A172 (cell line): ENCODE results near the gene RNF213. TPM values are rescaled to one million over a fixed set of nuclear protein-coding genes. Genes with fewer than 3 reads are reported as not detected.
A peak's percentile ranks its signal among the peaks of the same experiment; 100 is the strongest.

ENCODE experiments used
- DNase-seq: peaks from one replicate; pipeline ENCODE4 v3.0.0-alpha.2; 2015; ENCODE audit warnings: low spot score
- total RNA-seq: library from RNA; depleted of rRNA; stranded (reverse); fragments of >200 nt; shearing (Covaris generic); gene quantifications from 2 replicates; pipeline ENCODE4 v1.2.3, GENCODE V29; 2014; rRNA removed

The RNF213 gene
- 63.3 and 66.2 TPM in 2 replicates for total RNA-seq

DNA sequence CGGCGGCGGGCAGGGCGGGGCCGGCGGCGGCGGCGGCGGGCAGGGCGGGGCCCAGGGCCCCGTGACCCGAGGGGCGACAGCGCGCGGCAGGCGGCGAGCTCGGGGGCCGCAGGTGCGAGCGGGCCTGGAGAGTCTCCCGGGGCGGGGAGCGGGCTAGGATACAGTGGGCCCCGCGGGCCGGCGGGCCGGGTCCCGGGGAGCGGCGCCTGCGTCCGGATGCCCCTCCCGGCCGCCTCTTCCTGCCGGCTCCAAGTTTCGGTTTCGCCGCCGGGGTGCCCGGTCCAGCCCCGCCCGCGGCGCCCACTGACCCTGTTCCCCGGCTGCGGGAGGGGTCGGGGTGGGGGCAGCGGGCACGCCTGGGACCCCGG lies at the start of gene RNF213:
RNF213 (plus strand) TSS at position 62 of the 368 bp plus-strand sequence. CDS start 2,830 bp downstream, outside the sequence.
- peak; percentile 33 for DNase-seq

DNA sequence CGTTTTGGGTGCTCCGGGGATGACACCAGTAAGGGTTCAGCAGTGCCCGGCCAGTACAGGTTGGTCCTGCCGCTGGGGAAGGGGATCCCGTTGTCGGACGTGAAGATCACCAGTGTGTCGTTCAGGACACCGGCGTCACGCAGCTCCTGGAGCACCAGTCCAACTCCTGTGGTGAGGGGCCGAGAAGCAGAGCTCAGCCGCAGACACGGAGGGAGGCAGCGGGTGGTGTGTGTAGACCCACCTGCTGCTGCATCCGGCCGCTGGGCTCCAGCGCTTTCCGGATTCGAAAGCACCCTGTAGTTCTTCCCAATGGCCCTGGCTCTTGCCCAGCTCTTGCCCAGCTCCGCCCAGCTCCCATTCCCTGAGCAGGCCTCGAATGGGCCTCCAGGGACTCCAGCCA lies 48.5 kb upstream of the RNF213 start:
- no peak for DNase-seq

DNA sequence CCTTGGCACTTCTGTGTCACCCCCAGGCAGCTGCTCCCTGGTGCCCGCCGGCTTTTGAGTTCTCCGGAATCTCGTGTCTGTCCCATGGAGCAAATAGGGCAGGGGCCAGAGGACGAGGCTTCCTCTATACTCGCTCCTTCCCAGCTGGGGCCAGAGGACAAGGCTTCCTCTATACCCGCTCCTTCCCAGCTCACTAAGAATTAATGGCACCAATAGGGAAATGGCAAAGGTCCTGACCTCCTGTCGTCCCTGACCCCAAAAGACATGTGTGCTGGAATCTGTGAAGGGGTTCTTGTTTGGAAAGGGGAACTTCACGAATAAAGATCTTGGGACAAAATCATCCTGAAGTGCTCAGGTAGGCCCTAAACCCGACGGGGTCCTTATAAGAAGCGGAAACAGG lies 48.1 kb upstream of the RNF213 start:
- DNase-seq, result no peak

DNA sequence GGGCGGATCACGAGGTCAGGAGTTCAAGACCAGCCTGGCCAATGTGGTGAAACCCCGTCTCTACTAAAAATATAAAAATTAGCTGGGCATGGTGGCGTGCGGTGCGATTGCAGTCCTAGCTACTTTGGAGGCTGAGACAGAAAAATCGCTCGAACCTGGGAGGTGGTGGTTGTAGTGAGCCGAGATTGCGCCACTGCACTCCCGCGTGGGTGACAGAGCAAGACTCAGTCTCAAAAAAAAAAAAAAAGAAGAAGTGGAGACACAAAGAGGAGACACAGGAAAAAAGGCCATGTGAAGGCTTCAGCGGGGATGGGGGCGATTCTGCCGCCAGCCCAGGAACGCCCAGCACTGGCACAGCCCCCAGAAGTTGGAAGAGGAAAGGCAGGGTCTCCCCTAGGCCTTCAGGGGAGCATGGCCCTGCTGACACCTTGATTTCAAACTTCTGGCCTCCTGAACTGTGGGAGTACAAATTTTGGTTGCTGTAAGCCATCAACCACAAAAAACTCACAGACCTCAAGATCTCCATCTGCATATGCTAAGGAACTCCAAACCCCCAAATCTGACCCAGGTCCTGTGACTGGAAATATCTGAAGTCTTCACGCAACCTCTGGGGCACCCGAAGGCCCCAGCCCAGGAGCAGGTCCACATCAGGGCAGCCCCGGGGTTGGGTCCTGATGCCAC lies 47.5 kb upstream of the RNF213 start:
- DNase-seq, result no peak

DNA sequence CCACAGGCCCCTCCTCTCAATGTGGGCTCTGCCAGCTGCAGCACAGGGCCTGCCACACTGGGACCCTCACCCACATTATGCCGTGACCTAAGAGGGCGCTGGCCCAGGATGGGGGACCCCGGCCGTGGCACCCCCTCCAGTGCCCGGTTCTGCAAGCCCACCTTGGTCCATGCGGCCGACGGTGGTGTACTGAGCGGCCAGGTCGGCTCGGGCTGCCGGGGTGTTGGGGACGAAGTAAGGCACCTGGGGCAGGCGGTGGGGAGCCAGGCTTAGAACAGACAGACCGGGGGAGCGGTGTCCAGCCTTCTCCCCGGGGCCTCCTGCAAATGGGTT lies 47.0 kb upstream of the RNF213 start:
- no peak for DNase-seq

DNA sequence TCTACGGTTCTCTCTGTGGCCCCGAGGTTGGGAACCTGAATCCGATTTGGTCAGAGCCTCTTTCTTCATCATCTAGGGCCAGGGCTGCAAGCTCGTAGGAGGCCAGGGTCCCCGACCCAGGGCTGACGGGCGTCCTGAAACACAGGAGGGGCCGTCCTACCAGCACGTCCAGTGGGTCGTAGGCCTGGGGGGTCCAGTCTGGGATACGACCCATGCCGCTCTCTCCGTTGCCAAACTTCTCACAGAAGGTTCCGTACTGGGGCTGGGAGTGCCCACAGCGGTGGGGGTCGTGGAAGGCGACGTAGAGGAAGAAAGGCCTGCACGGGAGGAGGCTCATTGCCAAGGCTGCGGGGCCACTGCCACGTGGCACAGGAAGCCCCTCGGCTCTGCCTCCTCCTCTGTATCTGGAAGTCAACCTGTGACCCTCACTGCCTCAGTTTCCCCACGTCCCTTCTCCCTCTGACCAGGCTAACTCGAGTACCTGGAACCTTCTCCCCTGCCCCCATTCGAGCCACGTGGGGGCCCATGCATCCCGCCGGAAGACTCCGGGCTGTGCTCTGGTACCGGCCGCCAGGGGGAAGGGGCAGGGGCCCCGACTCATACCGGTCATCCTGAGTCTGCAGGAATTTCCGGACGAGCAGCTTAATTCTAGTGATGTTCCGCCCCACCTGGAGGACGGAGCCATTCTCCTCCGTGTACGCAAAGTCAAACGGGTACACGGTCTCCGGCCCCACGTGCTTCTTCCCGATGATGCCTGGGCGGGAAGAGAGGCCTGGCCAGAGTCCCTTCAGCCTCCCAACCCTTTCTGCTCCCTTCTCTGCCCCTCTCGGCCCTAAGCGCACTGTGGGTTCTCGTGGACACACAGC lies 46.4 kb upstream of the RNF213 start:
- no peak for DNase-seq

DNA sequence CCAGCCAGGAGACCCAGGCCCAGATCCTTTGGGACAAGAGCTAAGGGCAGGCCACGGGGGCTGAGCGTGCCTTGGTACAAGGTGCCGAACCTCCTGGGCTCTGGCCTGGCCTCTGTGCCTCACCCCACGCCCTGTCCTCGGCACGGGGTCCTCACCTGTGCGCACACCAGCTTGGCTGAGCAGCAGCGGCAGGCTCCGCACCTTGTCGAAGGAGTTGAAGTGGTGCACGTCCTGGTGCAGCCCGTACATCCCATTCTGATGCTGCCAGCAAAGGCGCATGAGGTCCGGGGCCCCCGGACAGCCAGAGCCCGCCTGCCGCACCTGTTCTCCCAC lies 45.8 kb upstream of the RNF213 start:
- no peak for DNase-seq

DNA sequence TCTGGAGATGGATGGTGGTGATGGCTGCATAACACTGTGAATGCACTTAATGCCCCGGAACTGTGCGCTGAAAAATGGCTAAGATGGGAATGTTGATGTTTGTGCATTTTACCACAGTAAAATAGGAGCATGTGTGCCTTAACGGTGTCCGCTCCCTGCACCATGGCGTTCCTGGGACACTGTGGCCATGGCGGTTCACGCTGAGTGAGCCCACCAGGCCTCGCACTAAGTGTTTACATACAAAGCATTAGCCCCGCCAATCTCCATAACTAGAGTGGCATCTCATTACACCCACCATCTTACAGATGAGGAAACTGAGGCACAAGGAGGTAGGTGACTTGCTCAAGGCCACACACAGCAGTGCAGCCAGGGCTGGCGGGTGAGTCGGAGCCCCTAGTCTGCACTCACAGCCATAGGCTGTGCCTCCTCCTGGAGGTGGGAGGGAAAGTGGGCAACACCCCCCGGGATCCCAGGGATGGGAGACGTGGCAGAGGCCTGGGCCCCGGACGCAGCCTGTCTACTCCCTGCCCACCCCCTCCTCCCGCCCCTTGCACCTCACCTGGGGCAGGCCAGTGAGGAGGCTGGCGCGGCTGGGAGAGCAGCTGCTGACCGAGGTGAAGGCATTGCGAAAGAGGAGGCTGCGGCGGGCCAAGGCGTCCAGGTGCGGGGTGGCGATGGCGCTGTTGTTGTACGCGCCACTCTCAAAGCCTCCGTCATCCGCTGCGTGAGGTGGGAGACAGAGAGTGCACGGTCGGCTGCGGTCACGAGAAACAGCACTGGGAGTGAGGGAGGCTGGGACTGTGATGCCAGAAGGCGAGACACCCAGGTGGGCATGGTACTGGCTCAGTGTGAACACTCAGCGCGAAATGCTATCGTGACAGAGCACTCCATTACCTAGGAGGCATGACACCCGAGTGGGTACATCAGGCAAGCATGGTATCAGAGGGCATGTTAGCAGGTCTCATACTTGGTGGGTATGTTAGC lies 43.9 kb upstream of the RNF213 start:
- DNase-seq, result no peak

DNA sequence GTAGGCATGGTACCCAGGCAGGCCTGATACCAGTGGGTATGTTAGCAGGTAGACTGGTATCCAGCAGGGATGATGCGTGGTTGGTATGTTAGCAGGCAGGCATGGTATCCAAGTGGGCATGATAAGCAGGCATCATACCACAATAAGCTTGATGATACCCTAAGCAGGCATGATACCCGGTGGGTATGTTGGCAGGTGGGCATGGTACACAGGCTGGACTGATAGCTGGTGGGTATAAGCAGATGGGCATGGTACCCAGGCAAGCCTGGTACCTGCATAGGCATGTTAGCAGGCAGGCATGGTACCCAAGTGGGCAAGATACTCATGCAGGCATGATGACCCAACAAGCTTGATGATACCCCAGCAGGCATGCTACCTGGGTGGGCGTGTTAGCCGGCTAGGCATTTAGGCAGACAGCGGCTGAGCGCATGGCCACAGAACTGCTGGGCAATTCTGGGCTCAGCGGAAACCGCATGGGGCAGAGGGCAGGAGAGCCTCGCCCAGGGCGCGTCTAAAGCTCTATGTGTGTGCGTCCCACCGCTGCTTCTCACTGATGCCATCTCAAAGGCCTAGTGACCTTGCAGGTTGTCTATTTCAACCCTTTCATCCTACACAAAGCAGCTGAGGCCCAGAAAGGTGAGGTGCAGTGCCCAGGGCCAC lies 42.8 kb upstream of the RNF213 start:
- DNase-seq, result no peak

DNA sequence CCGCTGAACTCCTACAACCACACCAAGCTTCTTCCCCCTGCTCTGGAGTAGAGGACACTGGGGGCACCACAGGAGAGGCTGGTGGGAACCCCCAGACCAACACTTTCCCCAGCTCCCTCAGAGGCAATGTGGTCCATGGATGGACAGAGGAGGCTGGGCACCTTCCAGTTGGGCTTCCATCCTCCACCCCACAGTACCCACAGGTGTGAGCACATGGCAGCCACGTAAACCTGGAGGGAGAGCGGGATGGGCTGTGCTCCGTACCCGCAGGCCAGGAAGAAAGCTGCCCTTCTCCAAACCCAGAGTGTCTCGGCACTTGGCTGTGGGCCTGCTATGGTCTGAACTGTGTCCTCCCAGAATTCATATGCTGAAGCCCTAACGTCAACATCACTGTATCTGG lies 42.3 kb upstream of the RNF213 start:
- DNase-seq, result no peak

DNA sequence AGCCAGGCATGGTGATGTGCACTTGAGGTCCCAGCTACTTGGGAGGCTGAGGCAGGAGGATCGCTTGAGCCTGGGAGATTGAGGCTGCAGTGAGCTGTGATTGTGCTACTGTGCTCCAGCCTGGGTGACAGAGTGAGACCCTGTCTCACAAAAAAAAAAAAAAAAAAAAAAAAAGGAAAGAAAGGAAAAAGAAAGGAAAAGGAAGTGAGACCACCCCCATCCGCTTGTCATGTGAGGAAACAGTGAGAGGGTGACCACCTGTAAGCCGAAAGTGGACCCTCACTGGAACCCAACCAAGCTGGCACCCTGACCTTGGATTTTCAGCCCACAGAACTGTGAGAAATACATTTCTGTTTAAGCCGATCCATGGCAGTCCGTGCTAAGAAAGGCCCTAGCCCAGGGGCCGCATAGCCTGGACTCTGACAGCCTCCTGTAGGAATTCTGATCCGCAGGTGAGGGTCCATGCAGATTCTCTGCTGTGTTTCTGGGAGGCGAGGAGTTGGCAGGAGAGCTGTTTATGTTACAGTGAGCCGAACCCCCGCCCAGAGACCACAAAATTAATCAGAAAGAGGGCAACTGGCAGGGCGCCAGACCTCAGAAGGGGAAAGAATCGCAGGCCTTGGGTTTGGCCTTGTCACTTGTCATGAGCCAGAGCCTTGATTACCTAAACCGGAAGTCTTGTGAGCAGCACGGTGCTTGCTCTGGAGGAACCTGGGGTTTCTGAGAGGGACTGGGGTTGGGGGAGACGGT lies 41.5 kb upstream of the RNF213 start:
- peak; percentile 91 for DNase-seq

DNA sequence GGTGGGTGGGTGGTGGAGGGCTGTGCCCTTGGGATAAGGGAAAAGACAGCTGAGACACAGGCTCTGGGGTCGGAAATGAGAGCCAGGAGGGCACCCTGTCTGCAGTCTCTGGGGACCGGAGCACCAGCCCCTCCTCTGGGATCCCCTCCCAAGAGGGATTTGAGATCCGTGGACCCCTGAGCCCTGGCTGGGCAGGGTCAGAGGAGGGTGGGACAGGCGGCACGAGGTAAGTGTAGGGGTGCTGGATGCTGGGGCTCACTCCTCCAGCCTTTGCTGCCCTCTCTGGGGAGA lies 40.9 kb upstream of the RNF213 start:
- no peak for DNase-seq

DNA sequence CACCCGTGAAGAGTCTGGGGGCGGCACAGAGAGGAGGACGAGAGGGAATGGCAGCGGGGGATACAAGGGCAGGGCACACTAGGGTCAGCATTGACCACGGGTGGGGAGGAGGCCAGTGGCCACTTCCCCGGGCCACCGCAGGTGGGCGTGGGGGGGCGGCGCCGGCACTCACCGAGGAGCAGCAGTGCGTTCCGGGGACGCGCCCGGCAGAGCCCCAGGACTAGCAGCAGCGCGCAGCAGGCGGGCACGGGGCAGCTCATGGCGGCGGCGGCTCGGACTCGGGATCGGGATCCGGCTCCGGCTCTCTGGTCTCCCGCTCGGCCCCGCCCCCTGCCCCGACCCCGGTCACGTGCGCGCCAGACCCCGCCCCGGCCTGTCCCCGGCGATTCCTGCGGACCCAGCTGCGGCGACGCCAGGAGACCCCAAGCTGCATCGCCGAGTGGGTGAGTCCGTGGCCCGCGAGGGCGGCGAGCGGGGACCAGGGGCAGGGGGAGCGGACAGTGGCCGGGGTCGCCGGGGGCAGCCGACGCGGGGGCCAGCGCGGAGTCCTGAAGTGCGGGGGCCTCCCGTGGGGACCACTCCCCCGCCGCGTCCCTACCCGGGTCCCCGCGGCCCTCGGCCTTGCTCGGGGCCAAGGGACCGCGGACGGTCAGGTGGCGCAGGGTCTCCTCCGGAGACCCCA lies 40.5 kb upstream of the RNF213 start, which contains the start of the genes SGSH and SLC26A11:
SGSH (minus strand) TSS at position 280 of the 682 bp plus-strand sequence; CDS start at position 260, 20 bp downstream.
SLC26A11 (plus strand) TSS at position 374 of the 682 bp plus-strand sequence. CDS start 1,134 bp downstream, outside the sequence.
- peak; percentile 31 for DNase-seq

DNA sequence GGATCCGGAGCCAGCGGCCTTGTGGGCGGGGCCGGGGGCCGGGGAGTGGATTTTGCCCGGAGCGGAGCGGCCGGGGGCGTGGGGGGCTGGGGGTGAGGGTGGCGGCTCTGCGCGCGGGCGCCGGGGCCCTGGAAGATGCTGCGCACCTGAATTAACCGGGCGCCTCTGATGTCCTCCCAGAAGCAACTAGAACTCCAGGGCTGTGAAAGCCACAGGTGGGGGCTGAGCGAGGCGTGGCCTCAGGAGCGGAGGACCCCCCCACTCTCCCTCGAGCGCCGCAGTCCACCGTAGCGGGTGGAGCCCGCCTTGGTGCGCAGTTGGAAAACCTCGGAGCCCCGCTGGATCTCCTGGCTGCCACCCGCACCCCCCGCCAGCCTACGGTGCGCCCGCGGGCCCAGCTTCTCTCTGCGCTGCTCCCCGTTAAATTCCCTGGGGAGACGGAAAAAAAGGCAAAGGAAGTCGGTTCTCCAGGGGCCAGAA lies 39.9 kb upstream of the RNF213 start:
- DNase-seq, result no peak

DNA sequence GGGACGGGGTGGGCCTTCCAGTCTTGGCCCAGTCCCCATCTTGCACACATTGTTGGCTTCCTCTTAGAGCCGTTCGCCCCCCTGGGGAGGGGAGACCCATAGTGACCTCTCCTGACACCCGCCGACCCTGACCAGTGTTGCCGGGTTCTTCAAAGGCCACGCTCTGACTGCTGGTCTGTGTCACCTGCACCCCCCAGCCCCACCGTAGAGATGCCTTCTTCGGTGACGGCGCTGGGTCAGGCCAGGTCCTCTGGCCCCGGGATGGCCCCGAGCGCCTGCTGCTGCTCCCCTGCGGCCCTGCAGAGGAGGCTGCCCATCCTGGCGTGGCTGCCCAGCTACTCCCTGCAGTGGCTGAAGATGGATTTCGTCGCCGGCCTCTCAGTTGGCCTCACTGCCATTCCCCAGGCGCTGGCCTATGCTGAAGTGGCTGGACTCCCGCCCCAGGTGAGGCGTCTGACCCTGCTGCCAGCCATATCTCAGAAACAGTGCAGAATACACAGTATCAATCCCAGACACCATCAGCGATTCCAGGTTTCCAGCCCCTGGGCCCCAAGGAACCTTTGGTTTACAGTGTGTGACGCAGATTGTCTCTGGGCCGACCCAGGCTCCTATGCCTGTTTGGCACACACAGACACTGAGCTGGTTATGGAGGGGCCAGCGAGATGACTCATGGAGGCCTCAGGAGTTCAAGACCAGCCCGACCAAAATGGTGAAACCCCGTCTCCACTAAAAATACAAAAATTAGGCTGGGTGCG lies 39.1 kb upstream of the RNF213 start:
- no peak for DNase-seq

DNA sequence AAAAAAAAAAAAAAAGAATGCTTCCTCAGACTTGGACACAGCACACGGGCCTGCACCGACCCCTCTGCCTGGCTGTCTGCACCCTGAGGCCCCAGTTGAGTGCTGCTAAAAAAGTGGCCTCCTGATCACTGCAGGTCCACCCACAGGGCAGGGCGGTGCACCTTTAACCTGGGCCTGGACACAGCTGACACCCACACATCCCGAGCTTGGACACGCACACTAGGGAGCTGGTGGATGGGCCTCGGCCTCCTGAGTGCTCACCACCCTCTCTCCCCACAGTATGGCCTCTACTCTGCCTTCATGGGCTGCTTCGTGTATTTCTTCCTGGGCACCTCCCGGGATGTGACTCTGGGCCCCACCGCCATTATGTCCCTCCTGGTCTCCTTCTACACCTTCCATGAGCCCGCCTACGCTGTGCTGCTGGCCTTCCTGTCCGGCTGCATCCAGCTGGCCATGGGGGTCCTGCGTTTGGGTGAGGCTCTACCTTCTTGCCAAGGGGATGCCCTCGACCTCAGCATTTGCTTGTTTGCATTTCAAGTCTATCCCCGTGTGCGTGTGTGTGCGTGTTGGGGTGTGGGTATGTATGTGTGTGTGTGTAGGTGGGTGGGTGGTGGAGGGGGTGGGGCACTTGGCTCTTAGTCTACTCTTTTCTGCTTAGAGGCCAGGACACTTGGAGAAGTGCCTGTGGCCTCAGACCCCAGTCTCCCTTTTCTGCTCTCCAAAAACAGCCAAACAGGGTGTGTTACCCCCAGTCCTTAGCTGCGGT lies 38.1 kb upstream of the RNF213 start:
- DNase-seq, result no peak

DNA sequence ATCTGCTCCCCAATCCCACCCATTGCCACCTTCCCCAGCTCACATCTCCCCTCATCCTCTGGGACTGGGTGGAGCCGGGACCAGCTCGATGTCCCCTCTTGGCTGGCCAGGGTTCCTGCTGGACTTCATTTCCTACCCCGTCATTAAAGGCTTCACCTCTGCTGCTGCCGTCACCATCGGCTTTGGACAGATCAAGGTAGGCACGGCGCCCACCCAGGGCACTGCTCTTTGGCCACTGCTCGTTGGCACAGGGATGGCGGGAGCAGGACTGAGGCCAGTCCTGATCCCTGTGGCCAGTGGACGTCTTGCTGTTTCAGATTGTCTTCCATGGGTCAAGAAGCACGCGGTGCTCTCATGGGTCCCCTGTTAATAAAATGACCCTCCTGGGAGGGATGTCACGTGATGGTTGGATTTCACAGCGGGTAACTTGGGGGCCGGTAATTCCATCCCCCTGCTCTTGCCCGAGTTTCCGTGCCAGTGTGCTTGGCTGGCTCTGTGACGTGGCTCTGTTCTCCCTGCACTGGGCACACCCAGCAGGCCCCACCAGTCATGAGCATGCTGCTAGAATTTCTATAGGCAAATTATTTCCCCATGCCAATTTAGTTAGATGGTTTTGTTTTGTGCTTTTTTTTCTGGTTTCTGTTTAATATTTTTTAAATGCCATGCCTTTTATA lies 37.4 kb upstream of the RNF213 start:
- no peak for DNase-seq
